CD14-positive monocyte (primary cell): ENCODE results near the gene TTC9C. TPM values are rescaled to one million over a fixed set of nuclear protein-coding genes. Genes with fewer than 3 reads are reported as not detected.
A peak's percentile ranks its signal among the peaks of the same experiment; 100 is the strongest.

Experiments used
- DNase-seq, 3 donors: peaks; one replicate each; pipeline ENCODE4 v3.0.0-alpha.2; 2011 to 2022
- H2AFZ ChIP-seq: 2 replicates; pipeline ENCODE4 v1.6.0; 2012; ENCODE audit warnings: mild to moderate bottlenecking, low read depth, low read length, inconsistent platforms; ENCODE audit not compliant: insufficient read depth, poor library complexity, severe bottlenecking
- H3K27ac ChIP-seq, 2 donors: 1 replicate in 1 of 2; 2 replicates in 1 of 2; pipeline ENCODE4 v1.5.1; 2012 to 2013; ENCODE audit warnings: low read length in 2 of 2, control low read depth in 1 of 2, inconsistent platforms in 1 of 2, low read depth in 1 of 2, mild to moderate bottlenecking in 1 of 2
- H3K27me3 ChIP-seq, 2 donors: one replicate each; pipeline versions ENCODE4 v1.6.0 to v1.6.1; 2011 to 2013; ENCODE audit warnings: low read length in 2 of 2; ENCODE audit not compliant: control insufficient read depth in 2 of 2, insufficient read depth in 2 of 2
- H3K36me3 ChIP-seq, 2 donors: replicated peaks in 1 of 2; 1 replicate in 1 of 2; 2 replicates in 1 of 2; pipeline versions ENCODE4 v1.5.1 to v1.6.1; 2012 to 2013; ENCODE audit warnings: low read length in 2 of 2, control low read depth in 1 of 2, inconsistent platforms in 1 of 2, mild to moderate bottlenecking in 1 of 2; ENCODE audit not compliant: insufficient read depth in 2 of 2, control insufficient read depth in 1 of 2
- H3K4me1 ChIP-seq, 2 donors: 1 replicate in 1 of 2; 2 replicates in 1 of 2; pipeline versions ENCODE4 v1.5.1 to v1.6.1; 2012 to 2013; ENCODE audit warnings: low read length in 2 of 2, control low read depth in 1 of 2, inconsistent platforms in 1 of 2, mild to moderate bottlenecking in 1 of 2, moderate library complexity in 1 of 2; ENCODE audit not compliant: insufficient read depth in 2 of 2, control insufficient read depth in 1 of 2
- H3K4me2 ChIP-seq: replicated peaks from 2 replicates; pipeline ENCODE3; 2012; ENCODE audit warnings: low read length, moderate library complexity, mild to moderate bottlenecking; ENCODE audit not compliant: poor library complexity, severe bottlenecking; ENCODE audit errors: extremely low read depth
- H3K4me3 ChIP-seq, 3 experiments: fragments of 200-600 bp in 1 of 3; sonication (generic) in 1 of 3; replicated peaks in 1 of 3; 1 replicate in 2 of 3; 2 replicates in 1 of 3; pipeline ENCODE4 v1.5.1; 2011 to 2013; ENCODE audit warnings: low read length in 3 of 3, mild to moderate bottlenecking in 3 of 3, control low read depth in 2 of 3, low read depth in 2 of 3, inconsistent platforms in 1 of 3, moderate library complexity in 1 of 3
- H3K79me2 ChIP-seq: 2 replicates; pipeline ENCODE4 v1.6.0; 2012; ENCODE audit warnings: mild to moderate bottlenecking, control low read depth, inconsistent platforms, low read length, moderate library complexity; ENCODE audit not compliant: insufficient read depth
- H3K9ac ChIP-seq: 2 replicates; pipeline ENCODE4 v1.6.0; 2017; ENCODE audit warnings: low read length, mild to moderate bottlenecking; ENCODE audit not compliant: insufficient read depth, poor library complexity, severe bottlenecking
- H3K9me3 ChIP-seq, 2 donors: replicated peaks in 1 of 2; 1 replicate in 1 of 2; 2 replicates in 1 of 2; pipeline versions ENCODE4 v1.5.1 to v1.6.1; 2012 to 2013; ENCODE audit warnings: low read length in 2 of 2, control low read depth in 1 of 2; ENCODE audit not compliant: control insufficient read depth in 1 of 2, insufficient read depth in 1 of 2
- H4K20me1 ChIP-seq: 2 replicates; pipeline ENCODE4 v1.6.0; 2012; ENCODE audit warnings: mild to moderate bottlenecking, low read length, control low read depth, moderate library complexity; ENCODE audit not compliant: insufficient read depth
- H3K27ac Mint-ChIP-seq, 7 donors: one replicate each; pipeline ENCODE4 v1.8.0; 2020; ENCODE audit warnings: mild to moderate bottlenecking in 7 of 7, mixed read lengths in 7 of 7, moderate library complexity in 6 of 7, inconsistent platforms in 2 of 7
- H3K27me3 Mint-ChIP-seq, 3 donors: one replicate each; pipeline ENCODE4 v1.8.0; 2021 to 2022; ENCODE audit warnings: low read depth in 3 of 3, mild to moderate bottlenecking in 3 of 3, mixed read lengths in 3 of 3, moderate library complexity in 3 of 3, inconsistent platforms in 1 of 3
- H3K36me3 Mint-ChIP-seq, 2 donors: one replicate each; pipeline ENCODE4 v1.8.0; 2020; ENCODE audit warnings: mixed read lengths in 2 of 2, inconsistent platforms in 1 of 2, mild to moderate bottlenecking in 1 of 2
- H3K4me1 Mint-ChIP-seq: one replicate; pipeline ENCODE4 v1.8.0; 2020; ENCODE audit warnings: mild to moderate bottlenecking, mixed read lengths
- H3K4me3 Mint-ChIP-seq, 2 donors: one replicate each; pipeline ENCODE4 v1.8.0; 2020; ENCODE audit warnings: mild to moderate bottlenecking in 2 of 2, mixed read lengths in 2 of 2, moderate library complexity in 1 of 2
- H3K9me3 Mint-ChIP-seq, 7 donors: one replicate each; pipeline ENCODE4 v1.8.0; 2020 to 2022; ENCODE audit warnings: mixed read lengths in 7 of 7, mild to moderate bottlenecking in 6 of 7, moderate library complexity in 6 of 7, inconsistent platforms in 2 of 7
- WGBS: methylation state at CpG from one replicate; pipeline ENCODE4 v1.1.5; 2013; ENCODE audit warnings: missing lambda C conversion rate; ENCODE audit not compliant: insufficient coverage; 5-methylcytosine and 5-hydroxymethylcytosine counted together
- intact Hi-C, 2 donors: fragments of 100-400 bp; cut with micrococcal nuclease; formaldehyde crosslinking; loops; one replicate each; pipeline versions ENCODE4 v1.15.0 to v1.15.1; 2023
- polyA plus RNA-seq, 3 donors: library from polyadenylated mRNA; depleted of rRNA in 1 of 3; unstranded in 2 of 3; stranded (reverse) in 1 of 3; fragments of 300-500 nt in 2 of 3; fragments of >200 nt in 1 of 3; fragmentation: Illumina TruSeq in 2 of 3; gene quantifications; 1 replicate in 2 of 3; 2 replicates in 1 of 3; pipeline ENCODE4 v1.2.3, GENCODE V29; 2012 to 2021
- TF ChIP-seq, protein P1 (sequence below): fragments of 200-600 bp; IDR thresholded peaks from one replicate; pipeline ENCODE4 v1.8.0; 2022; ENCODE audit warnings: antibody characterized with exemption, mild to moderate bottlenecking

TTC9C gene
- polyA plus RNA-seq, 3 donors: 17.9 to 21.6 (median 20.4) TPM

- Mint-ChIP-seq H3K4me1 (peaks cover 57% of the 10 kb centered on the region), H3K4me3 (peak overlapping the region; percentile 72 to 82), H3K27ac (peak overlapping the region in 6 of 7 donors; percentile 7 to 92 (median 81)), H3K9me3 (peaks cover 0 to 3% (median 0%) of the 10 kb centered on the region in 7 donors), H3K27me3 (no peaks in the 10 kb centered on the region), H3K36me3 (peaks cover 8 to 20% of the 10 kb centered on the region in 2 donors)
- Histone ChIP-seq H3K79me2 (peaks cover 10% of the 10 kb centered on the region), H3K4me2 (peak overlapping the region; percentile 93), H3K27ac (peak overlapping the region; percentile 28 to 29), H3K9me3 (no peaks in the 10 kb centered on the region), H2AFZ (peak overlapping the region; percentile 96), H3K9ac (no peak overlapping the region), H3K4me1 (peaks cover 66 to 82% of the 10 kb centered on the region in 2 donors), H3K27me3 (no peaks in the 10 kb centered on the region), H4K20me1 (no peaks in the 10 kb centered on the region), H3K36me3 (peaks cover 11 to 15% of the 10 kb centered on the region in 2 donors), H3K4me3 (peak overlapping the region in 2 of 3 experiments; percentile 42 to 91)
- TF ChIP-seq, protein P1, sequence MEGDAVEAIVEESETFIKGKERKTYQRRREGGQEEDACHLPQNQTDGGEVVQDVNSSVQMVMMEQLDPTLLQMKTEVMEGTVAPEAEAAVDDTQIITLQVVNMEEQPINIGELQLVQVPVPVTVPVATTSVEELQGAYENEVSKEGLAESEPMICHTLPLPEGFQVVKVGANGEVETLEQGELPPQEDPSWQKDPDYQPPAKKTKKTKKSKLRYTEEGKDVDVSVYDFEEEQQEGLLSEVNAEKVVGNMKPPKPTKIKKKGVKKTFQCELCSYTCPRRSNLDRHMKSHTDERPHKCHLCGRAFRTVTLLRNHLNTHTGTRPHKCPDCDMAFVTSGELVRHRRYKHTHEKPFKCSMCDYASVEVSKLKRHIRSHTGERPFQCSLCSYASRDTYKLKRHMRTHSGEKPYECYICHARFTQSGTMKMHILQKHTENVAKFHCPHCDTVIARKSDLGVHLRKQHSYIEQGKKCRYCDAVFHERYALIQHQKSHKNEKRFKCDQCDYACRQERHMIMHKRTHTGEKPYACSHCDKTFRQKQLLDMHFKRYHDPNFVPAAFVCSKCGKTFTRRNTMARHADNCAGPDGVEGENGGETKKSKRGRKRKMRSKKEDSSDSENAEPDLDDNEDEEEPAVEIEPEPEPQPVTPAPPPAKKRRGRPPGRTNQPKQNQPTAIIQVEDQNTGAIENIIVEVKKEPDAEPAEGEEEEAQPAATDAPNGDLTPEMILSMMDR: no peak
- intact Hi-C loops: loop anchor here (5.0 to 10.0 kb wide), 2 partner anchors 55 to 112 kb away; partner anchors contain the start of genes TUT1 (in 2 of the 2) and INTS5 (in 1 of the 2)
- no peak for DNase-seq
- 93% methylated on average over 7 of the region's 8 CpGs for WGBS
These were observed 21.4 kb upstream of the TTC9C start for GRCh38 chr11:62706850-62707247.

GRCh38 chr11:62707277-62707861, 20.9 kb upstream of the TTC9C start, which contains the start of the genes BSCL2 and GNG3:
TSS of gene BSCL2 (minus strand) at chr11:62707424. CDS start at chr11:62707195, 229 bp downstream.
TSS of gene GNG3 (plus strand) at chr11:62707676. CDS start at chr11:62708296, 620 bp downstream.
- peak within 1 kb of the TSS; percentile 17 to 91 (median 42) for H3K4me3 ChIP-seq
- intact Hi-C loops: loop anchor here (5.0 to 10.0 kb wide), 2 partner anchors 55 to 113 kb away; partner anchors contain the start of genes TUT1 (in 2 of the 2) and INTS5 (in 1 of the 2)

More at GRCh38 chr11:62707277-62707861, 20.9 kb upstream of the TTC9C start, which contains the start of the genes BSCL2 and GNG3:
- H3K27me3 ChIP-seq: no peaks in the 10 kb centered on the region
- H3K4me1 ChIP-seq: peaks cover 60 to 77% of the 10 kb centered on the region in 2 donors
- no peaks in the 10 kb centered on the region for H3K9me3 ChIP-seq
- no peaks in the 10 kb centered on the region for H4K20me1 ChIP-seq
- H3K9me3 Mint-ChIP-seq: no peaks in the 10 kb centered on the region
- H3K4me1 Mint-ChIP-seq: peaks cover 52% of the 10 kb centered on the region
- WGBS: 92% methylated on average over 9 of the region's 10 CpGs
- H2AFZ ChIP-seq: peak within 1 kb of the TSS; percentile 98
- no peak within 1 kb of the TSS for H3K9ac ChIP-seq
- H3K4me3 Mint-ChIP-seq: peak within 1 kb of the TSS; percentile 82 to 87
- peaks cover 13% of the 10 kb centered on the region for H3K79me2 ChIP-seq
- peaks cover 15 to 19% of the 10 kb centered on the region in 2 donors for H3K36me3 ChIP-seq
- no peak for DNase-seq
- peak within 1 kb of the TSS; percentile 31 to 99 (median 78) for H3K27ac Mint-ChIP-seq
- peaks cover 10 to 20% of the 10 kb centered on the region in 2 donors for H3K36me3 Mint-ChIP-seq
- H3K4me2 ChIP-seq: peak within 1 kb of the TSS; percentile 96
- peak within 1 kb of the TSS; percentile 29 to 97 for H3K27ac ChIP-seq
- TF ChIP-seq, protein P1: no peak
- H3K27me3 Mint-ChIP-seq: no peaks in the 10 kb centered on the region
